Measurements from ENCODE around the gene DBP. TPM values are rescaled to one million over a fixed set of nuclear protein-coding genes. Genes with fewer than 3 reads are reported as not detected.
A peak's percentile ranks its signal among the peaks of the same experiment; 100 is the strongest.
"Not testable (repeated sequence)": the region's sequence is repeated elsewhere in the genome, so short reads cannot be mapped to it uniquely, and the experiment has no call there.

Gene DBP
- total RNA-seq, 1 donor from 2014 or later, result 6.8 TPM

DNA sequence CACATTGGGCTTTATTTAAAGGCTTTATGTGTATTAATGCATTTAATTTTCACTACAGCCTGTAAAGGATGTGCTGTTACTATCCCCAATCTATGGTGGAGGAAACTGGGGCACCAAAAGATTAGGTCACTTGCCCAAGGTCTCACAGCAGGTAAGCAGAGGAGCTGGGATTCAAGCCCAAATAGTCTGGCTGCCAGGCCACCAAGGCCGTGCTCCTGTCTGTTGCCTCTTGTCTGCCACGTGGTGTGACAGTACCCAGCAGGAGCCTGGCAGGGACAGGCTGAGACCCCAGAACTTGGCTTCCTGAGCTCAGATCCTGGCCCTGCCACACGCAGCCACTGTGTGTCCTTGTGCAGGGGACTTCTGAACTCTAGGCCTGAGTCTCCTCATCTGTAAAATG lies 31.2 kb upstream of the DBP start:
- no peaks in the 10 kb centered on the region for H3K36me3 ChIP-seq (ENCODE audit: control insufficient read depth in 3 of 3, insufficient read depth in 3 of 3, low read length in 3 of 3)
- no peak overlapping the region for H3K4me3 ChIP-seq (ENCODE audit: low read length in 3 of 3)

DNA sequence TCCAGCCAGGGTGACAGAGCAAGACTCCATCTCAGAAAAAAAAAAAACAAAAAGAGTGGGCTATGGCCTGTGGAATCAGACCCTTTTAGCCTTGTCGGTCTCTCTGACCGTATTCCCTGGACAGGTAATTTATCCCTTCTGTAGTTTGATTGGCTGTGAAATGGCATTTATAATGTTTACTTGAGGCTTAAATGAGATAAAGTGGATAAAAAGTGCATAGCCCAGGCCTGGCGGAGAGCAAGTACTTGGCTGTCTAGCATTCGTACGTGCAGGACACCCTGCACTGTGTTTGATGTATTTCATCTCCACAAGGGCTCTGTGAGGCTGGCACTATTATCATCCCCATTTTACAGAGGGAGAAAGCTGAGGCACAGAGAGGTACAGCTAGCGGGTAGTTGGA lies 28.6 kb upstream of the DBP start:
- H3K27me3 ChIP-seq (ENCODE audit: control insufficient read depth in 3 of 3, insufficient read depth in 3 of 3, low read length in 3 of 3), result no peaks in the 10 kb centered on the region

More for the DNA sequence above, 31.2 kb upstream of the DBP start:
- Histone ChIP-seq H3K4me1 (ENCODE audit: control insufficient read depth in 3 of 3, insufficient read depth in 3 of 3, low read length in 3 of 3) (no peaks in the 10 kb centered on the region), H3K27me3 (ENCODE audit: control insufficient read depth in 3 of 3, insufficient read depth in 3 of 3, low read length in 3 of 3) (no peaks in the 10 kb centered on the region), H3K27ac (ENCODE audit: low read depth, low read length) (no peak overlapping the region), H3K9me3 (ENCODE audit: control insufficient read depth in 3 of 3, low read length in 3 of 3) (no peaks in the 10 kb centered on the region), H3K9ac (ENCODE audit: low read depth in 1 of 3, low read length in 3 of 3) (no peak overlapping the region)

DNA sequence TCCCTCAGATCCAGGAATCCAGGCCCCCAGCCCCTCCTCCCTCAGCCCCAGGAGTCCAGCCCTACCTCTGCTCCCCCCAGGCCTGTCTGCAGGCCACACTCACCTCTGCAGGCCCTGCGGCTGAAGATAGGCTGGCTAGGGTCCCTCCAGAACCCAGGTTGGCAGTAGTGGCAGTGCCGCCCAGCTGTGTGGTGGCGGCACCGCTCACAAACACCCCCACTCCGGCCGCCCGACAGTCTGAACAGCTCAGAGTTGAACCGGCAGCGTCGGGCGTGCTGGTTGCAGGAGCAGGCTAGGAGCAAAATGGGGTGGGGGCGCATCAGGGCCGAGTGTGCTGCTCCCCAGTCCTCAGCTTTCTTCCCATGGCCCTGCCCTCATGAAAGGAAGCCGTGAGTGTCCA lies 27.3 kb upstream of the DBP start:
- no peaks in the 10 kb centered on the region for H3K27me3 ChIP-seq (ENCODE audit: control insufficient read depth in 3 of 3, insufficient read depth in 3 of 3, low read length in 3 of 3)
- no peak overlapping the region for H3K9ac ChIP-seq (ENCODE audit: low read depth in 1 of 3, low read length in 3 of 3)
- peaks cover 0 to 7% (median 6%) of the 10 kb centered on the region in 3 donors for H3K4me1 ChIP-seq (ENCODE audit: control insufficient read depth in 3 of 3, insufficient read depth in 3 of 3, low read length in 3 of 3)
- H3K27ac ChIP-seq (ENCODE audit: low read depth, low read length), result no peak overlapping the region
- no peak overlapping the region for H3K4me3 ChIP-seq (ENCODE audit: low read length in 3 of 3)
- H3K36me3 ChIP-seq (ENCODE audit: control insufficient read depth in 3 of 3, insufficient read depth in 3 of 3, low read length in 3 of 3), result no peaks in the 10 kb centered on the region
- no peaks in the 10 kb centered on the region for H3K9me3 ChIP-seq (ENCODE audit: control insufficient read depth in 3 of 3, low read length in 3 of 3)

More for the DNA sequence above, 28.6 kb upstream of the DBP start:
- H3K27ac ChIP-seq (ENCODE audit: low read depth, low read length), result no peak overlapping the region
- H3K4me1 ChIP-seq (ENCODE audit: control insufficient read depth in 3 of 3, insufficient read depth in 3 of 3, low read length in 3 of 3), result peaks cover 0 to 5% (median 4%) of the 10 kb centered on the region in 3 donors
- H3K9ac ChIP-seq (ENCODE audit: low read depth in 1 of 3, low read length in 3 of 3), result no peak overlapping the region
- no peak overlapping the region for H3K4me3 ChIP-seq (ENCODE audit: low read length in 3 of 3)
- H3K36me3 ChIP-seq (ENCODE audit: control insufficient read depth in 3 of 3, insufficient read depth in 3 of 3, low read length in 3 of 3), result no peaks in the 10 kb centered on the region
- H3K9me3 ChIP-seq (ENCODE audit: control insufficient read depth in 3 of 3, low read length in 3 of 3), result no peaks in the 10 kb centered on the region

GRCh38 chr19:48663667-48664066 lies 26.5 kb upstream of the DBP start:
- peaks cover 0 to 7% (median 6%) of the 10 kb centered on the region in 3 donors for H3K4me1 ChIP-seq (ENCODE audit: control insufficient read depth in 3 of 3, insufficient read depth in 3 of 3, low read length in 3 of 3)
- H3K27ac ChIP-seq (ENCODE audit: low read depth, low read length), result no peak overlapping the region

GRCh38 chr19:48661711-48662090 lies 24.5 kb upstream of the DBP start:
- Histone ChIP-seq H3K27ac (ENCODE audit: low read depth, low read length) (no peak overlapping the region), H3K36me3 (ENCODE audit: control insufficient read depth in 3 of 3, insufficient read depth in 3 of 3, low read length in 3 of 3) (no peaks in the 10 kb centered on the region), H3K9ac (ENCODE audit: low read depth in 1 of 3, low read length in 3 of 3) (no peak overlapping the region), H3K4me3 (ENCODE audit: low read length in 3 of 3) (no peak overlapping the region), H3K27me3 (ENCODE audit: control insufficient read depth in 3 of 3, insufficient read depth in 3 of 3, low read length in 3 of 3) (no peaks in the 10 kb centered on the region), H3K9me3 (ENCODE audit: control insufficient read depth in 3 of 3, low read length in 3 of 3) (no peaks in the 10 kb centered on the region), H3K4me1 (ENCODE audit: control insufficient read depth in 3 of 3, insufficient read depth in 3 of 3, low read length in 3 of 3) (peaks cover 0 to 7% (median 6%) of the 10 kb centered on the region in 3 donors)

More at GRCh38 chr19:48663667-48664066, 26.5 kb upstream of the DBP start:
- no peak overlapping the region for H3K4me3 ChIP-seq (ENCODE audit: low read length in 3 of 3)
- H3K9ac ChIP-seq (ENCODE audit: low read depth in 1 of 3, low read length in 3 of 3), result no peak overlapping the region
- no peaks in the 10 kb centered on the region for H3K9me3 ChIP-seq (ENCODE audit: control insufficient read depth in 3 of 3, low read length in 3 of 3)
- H3K36me3 ChIP-seq (ENCODE audit: control insufficient read depth in 3 of 3, insufficient read depth in 3 of 3, low read length in 3 of 3), result no peaks in the 10 kb centered on the region
- H3K27me3 ChIP-seq (ENCODE audit: control insufficient read depth in 3 of 3, insufficient read depth in 3 of 3, low read length in 3 of 3), result no peaks in the 10 kb centered on the region

- H3K4me3 ChIP-seq (ENCODE audit: low read length in 3 of 3), result peak overlapping the region; percentile 8 to 45 (median 38)
- H3K27me3 ChIP-seq (ENCODE audit: control insufficient read depth in 3 of 3, insufficient read depth in 3 of 3, low read length in 3 of 3), result no peaks in the 10 kb centered on the region
- no peaks in the 10 kb centered on the region for H3K36me3 ChIP-seq (ENCODE audit: control insufficient read depth in 3 of 3, insufficient read depth in 3 of 3, low read length in 3 of 3)
- H3K9me3 ChIP-seq (ENCODE audit: control insufficient read depth in 3 of 3, low read length in 3 of 3), result no peaks in the 10 kb centered on the region
- H3K4me1 ChIP-seq (ENCODE audit: control insufficient read depth in 3 of 3, insufficient read depth in 3 of 3, low read length in 3 of 3), result peaks cover 0 to 7% (median 6%) of the 10 kb centered on the region in 3 donors
- H3K27ac ChIP-seq (ENCODE audit: low read depth, low read length), result peak overlapping the region; percentile 32
- H3K9ac ChIP-seq (ENCODE audit: low read depth in 1 of 3, low read length in 3 of 3), result peak overlapping the region in 1 of 3 donors; percentile 16
These were observed 23.9 kb upstream of the DBP start for GRCh38 chr19:48660852-48661710.

- peaks cover 0 to 7% (median 6%) of the 10 kb centered on the region in 3 donors for H3K4me1 ChIP-seq (ENCODE audit: control insufficient read depth in 3 of 3, insufficient read depth in 3 of 3, low read length in 3 of 3)
These were observed 22.6 kb upstream of the DBP start for GRCh38 chr19:48659768-48660167.

DNA sequence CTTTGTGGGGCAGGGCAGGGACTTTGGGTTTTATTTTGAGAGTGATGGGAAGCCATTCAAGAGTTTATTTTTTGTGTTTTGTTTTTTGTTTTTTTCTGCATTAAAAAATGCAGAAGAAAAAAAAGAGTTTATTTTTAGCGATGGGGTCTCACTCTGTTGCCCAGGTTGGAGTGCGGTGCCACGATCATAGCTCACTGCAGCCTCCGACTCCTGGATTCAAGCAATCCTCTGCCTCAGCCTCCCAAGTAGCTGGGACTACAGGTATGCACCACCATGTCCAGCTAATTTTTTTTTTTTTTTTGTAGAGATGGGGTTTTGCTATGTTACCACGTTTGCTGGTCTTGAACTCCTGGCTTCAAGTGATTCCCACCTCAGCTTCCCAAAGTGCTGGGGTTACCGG lies 21.3 kb upstream of the DBP start:
- Histone ChIP-seq H3K9me3 (ENCODE audit: control insufficient read depth in 3 of 3, low read length in 3 of 3) (no peaks in the 10 kb centered on the region), H3K4me1 (ENCODE audit: control insufficient read depth in 3 of 3, insufficient read depth in 3 of 3, low read length in 3 of 3) (peaks cover 0 to 7% (median 6%) of the 10 kb centered on the region in 3 donors), H3K36me3 (ENCODE audit: control insufficient read depth in 3 of 3, insufficient read depth in 3 of 3, low read length in 3 of 3) (no peaks in the 10 kb centered on the region), H3K4me3 (ENCODE audit: low read length in 3 of 3) (no peak overlapping the region), H3K9ac (ENCODE audit: low read depth in 1 of 3, low read length in 3 of 3) (no peak overlapping the region), H3K27ac (ENCODE audit: low read depth, low read length) (no peak overlapping the region), H3K27me3 (ENCODE audit: control insufficient read depth in 3 of 3, insufficient read depth in 3 of 3, low read length in 3 of 3) (no peaks in the 10 kb centered on the region)

More at GRCh38 chr19:48659768-48660167, 22.6 kb upstream of the DBP start:
- H3K27me3 ChIP-seq (ENCODE audit: control insufficient read depth in 3 of 3, insufficient read depth in 3 of 3, low read length in 3 of 3), result no peaks in the 10 kb centered on the region
- H3K9ac ChIP-seq (ENCODE audit: low read depth in 1 of 3, low read length in 3 of 3), result no peak overlapping the region
- H3K36me3 ChIP-seq (ENCODE audit: control insufficient read depth in 3 of 3, insufficient read depth in 3 of 3, low read length in 3 of 3), result no peaks in the 10 kb centered on the region
- no peak overlapping the region for H3K27ac ChIP-seq (ENCODE audit: low read depth, low read length)
- no peak overlapping the region for H3K4me3 ChIP-seq (ENCODE audit: low read length in 3 of 3)
- no peaks in the 10 kb centered on the region for H3K9me3 ChIP-seq (ENCODE audit: control insufficient read depth in 3 of 3, low read length in 3 of 3)

- H3K9ac ChIP-seq (ENCODE audit: low read depth in 1 of 3, low read length in 3 of 3); H3K4me1 ChIP-seq (ENCODE audit: control insufficient read depth in 3 of 3, insufficient read depth in 3 of 3, low read length in 3 of 3); H3K9me3 ChIP-seq (ENCODE audit: control insufficient read depth in 3 of 3, low read length in 3 of 3); H3K27ac ChIP-seq (ENCODE audit: low read depth, low read length); H3K27me3 ChIP-seq (ENCODE audit: control insufficient read depth in 3 of 3, insufficient read depth in 3 of 3, low read length in 3 of 3); H3K36me3 ChIP-seq (ENCODE audit: control insufficient read depth in 3 of 3, insufficient read depth in 3 of 3, low read length in 3 of 3); H3K4me3 ChIP-seq (ENCODE audit: low read length in 3 of 3): not testable (repeated sequence)
These were observed 20.6 kb upstream of the DBP start for GRCh38 chr19:48657828-48658227.

DNA sequence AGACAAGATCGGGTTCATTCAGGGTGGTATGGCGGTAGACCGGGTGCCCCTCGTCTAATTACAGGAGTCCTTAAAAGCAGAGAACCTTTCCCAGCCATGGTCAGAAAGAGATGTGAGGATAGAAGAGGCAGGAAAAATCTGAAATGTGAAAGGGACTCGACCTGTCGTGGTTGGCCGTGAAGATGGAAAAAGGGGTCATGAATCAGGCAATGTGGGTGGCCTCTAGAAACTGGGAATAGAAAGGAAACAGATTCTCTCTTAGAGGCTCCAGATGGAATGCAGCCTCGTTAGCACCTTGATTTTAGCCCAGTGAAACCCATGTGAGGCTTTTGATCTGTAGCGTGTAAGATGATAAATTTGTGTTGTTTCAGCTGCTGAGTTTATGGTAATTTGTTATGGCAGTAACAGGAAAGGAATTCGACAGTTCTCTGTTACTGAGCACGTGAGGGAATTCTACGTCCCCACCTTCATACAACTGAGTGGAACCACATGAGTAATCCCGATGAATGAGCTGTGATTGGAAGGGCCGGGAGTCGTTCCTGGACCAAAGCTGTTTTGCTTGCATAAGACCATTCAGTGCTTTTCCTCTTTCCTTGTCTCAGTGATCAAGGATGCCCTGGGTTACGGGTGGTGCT lies 19.8 kb upstream of the DBP start:
- Histone ChIP-seq H3K27me3 (ENCODE audit: control insufficient read depth in 3 of 3, insufficient read depth in 3 of 3, low read length in 3 of 3) (no peaks in the 10 kb centered on the region), H3K4me1 (ENCODE audit: control insufficient read depth in 3 of 3, insufficient read depth in 3 of 3, low read length in 3 of 3) (peaks cover 0 to 7% (median 6%) of the 10 kb centered on the region in 3 donors), H3K27ac (ENCODE audit: low read depth, low read length) (no peak overlapping the region), H3K9ac (ENCODE audit: low read depth in 1 of 3, low read length in 3 of 3) (no peak overlapping the region), H3K9me3 (ENCODE audit: control insufficient read depth in 3 of 3, low read length in 3 of 3) (no peaks in the 10 kb centered on the region), H3K4me3 (ENCODE audit: low read length in 3 of 3) (no peak overlapping the region), H3K36me3 (ENCODE audit: control insufficient read depth in 3 of 3, insufficient read depth in 3 of 3, low read length in 3 of 3) (no peaks in the 10 kb centered on the region)

Measured in skeletal muscle tissue (tissue), 4 donors.